NCI-H2107 (cell line): ENCODE measurements around the gene NDUFA13.

Experiments
- DNase-seq: peaks from one replicate; lab custom pipeline; 2025; lab: John Stamatoyannopoulos, UW

NDUFA13 gene

DNA sequence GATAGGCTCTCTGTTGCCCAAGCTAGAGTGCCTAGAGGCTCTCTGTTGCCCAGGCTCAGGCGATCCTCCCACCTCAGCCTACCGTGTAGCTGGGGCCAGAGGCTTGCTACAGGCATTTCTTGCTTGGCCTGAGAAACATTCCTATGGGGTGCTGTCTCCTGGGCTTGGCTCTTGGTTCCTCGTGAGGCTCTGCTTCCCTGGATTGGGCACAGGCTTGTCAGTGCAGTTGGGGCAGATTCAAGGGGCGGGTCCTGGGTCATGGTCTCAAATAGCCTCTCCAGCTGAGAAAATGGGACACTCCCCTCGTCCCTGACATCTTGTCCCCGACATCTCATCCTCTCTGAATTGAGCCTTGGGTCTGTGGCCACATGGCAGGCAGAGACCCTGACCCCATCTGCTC lies 5.6 kb upstream of the NDUFA13 start:
- DNase-seq = no peak

DNA sequence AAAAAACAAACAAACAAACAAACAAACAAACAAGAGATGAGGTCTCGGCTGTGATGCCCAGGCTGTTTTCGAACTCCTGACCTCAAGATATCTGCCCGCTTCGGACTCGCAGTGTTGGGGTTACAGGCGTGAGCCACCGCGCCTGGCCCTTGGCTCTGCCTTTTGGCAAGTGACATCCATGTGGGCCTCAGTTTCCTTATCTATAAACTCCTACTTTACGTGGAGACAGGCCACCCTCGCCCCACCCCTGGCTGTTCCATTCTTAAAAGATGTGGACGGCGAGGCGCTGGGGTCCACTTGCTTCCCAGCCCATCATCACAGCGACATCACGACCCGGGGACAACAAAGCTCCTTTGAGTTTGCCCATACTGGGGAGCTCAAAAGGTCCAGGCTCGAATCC lies 2.3 kb upstream of the NDUFA13 start:
- no peak for DNase-seq

DNA sequence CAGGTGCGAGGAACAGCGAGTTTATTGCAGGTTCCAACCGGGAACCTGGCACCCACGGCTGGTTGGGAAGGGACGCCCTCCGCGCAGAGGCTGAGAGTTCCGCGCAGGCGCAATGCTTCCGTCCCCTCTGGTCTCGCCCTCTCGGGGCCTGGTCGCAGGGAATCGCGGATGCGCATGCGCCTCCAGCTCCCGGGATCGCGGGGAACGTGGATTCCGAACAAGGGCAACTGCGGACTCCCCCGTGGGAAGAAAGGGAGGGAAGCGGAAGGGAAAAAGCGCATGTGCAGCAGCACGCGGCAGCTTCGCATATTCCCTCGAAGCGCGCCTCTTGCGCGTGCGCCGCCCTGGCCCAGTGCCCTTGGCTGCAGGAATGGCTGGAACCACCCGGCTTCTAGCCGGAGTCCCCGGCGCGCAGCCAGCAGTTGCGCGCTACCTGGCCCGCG lies 1.8 kb upstream of the NDUFA13 start:
- no peak for DNase-seq

GRCh38 chr19:19514881-19515641 lies 964 bp upstream of the NDUFA13 start, which contains the start of gene TSSK6:
Gene TSSK6, minus strand, starts transcription at chr19:19515548. Its CDS starts 121 bp downstream, at chr19:19515427.
- no peak for DNase-seq

- no peak for DNase-seq
Observed at GRCh38 chr19:19517235-19517619, 1.2 kb downstream of the NDUFA13 start.

- no peak for DNase-seq
Observed at GRCh38 chr19:19520989-19521388, 5.0 kb downstream of the NDUFA13 start.

DNA sequence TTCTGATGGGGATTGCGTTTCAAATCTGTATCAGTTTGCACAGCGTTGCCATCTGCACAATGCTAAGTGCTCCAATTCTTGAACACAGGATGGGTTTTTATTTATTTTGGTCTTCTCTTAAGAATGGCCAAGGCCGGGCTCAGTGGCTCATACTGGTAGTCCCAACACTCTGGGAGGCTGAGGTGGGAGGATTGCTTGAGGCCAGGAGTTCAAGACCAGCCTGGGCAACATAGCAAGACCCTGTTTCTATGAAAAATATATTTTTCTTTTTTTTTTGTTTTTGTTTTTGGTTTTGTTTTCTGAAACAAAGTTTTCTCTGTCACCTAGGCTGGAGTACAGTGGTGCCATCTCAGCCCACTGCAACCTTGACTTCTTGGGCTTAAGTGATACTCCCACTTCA lies 7.2 kb downstream of the NDUFA13 start:
- no peak for DNase-seq

DNA sequence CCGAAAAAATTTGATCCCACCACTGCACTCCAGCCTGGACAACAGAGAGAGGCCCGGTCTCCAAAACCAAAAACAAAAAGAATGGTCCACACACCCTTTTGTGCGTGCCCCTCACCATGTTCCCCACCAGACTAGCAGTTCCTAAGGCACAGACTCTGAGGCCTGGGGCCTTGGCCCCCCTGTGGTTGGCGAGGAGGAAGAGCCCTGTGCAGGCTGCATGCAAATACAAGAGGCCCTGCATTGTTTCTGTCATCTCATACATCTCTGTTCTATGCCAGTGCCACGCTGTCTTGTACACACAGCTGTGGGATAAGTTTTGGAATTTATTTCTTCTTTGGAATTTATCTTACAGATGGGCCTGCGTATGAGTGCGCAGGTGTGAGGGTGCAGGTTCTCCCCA lies 8.0 kb downstream of the NDUFA13 start:
- DNase-seq = no peak

DNA sequence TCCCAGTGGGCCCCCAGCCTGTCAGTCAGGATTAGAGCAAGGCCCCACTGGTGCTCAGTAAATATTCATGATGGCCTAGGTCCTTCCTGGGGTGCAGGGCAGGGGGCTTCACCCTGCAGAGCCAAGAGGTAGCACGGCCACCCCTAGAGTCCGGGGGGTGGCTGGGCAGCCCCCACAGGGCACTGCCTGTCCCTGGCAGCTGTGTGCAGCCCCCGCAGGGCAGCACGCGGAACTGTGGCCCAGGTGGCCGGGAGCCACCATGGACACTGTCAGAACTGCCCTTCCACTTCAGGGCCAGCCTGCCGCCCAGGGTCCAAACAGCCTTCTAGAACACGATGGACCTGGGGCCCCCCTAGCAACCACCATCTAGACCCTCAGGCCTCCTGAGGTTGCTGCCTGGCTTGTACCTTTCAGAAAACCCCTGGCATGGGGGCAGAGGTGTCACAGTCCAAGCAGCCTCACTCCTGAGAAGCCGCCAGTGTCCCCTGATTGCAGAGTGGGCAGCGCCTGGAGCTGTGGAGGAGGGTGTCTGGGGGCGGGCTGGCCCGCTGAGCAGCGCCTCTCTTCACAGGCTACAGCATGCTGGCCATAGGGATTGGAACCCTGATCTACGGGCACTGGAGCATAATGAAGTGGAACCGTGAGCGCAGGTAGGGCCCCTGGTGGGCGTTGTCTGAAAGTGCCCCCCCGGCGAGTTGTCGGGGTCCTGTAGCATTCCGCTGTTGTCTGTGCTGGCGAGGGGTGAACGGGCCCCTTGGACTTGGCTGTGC lies 9.8 kb downstream of the NDUFA13 start:
- no peak for DNase-seq

GRCh38 chr19:19526581-19527370 lies 10.8 kb downstream of the NDUFA13 start:
- no peak for DNase-seq

- no peak for DNase-seq
Observed at GRCh38 chr19:19527371-19527656, 11.3 kb downstream of the NDUFA13 start.

- no peak for DNase-seq
Observed at GRCh38 chr19:19527674-19528625, 11.9 kb downstream of the NDUFA13 start.

- DNase-seq = no peak
Observed at GRCh38 chr19:19528721-19529490, 12.9 kb downstream of the NDUFA13 start, which contains the start of gene YJEFN3. Gene YJEFN3, plus strand, starts transcription at chr19:19528911. Its CDS starts 22 bp downstream, at chr19:19528933.

- DNase-seq = no peak
Observed at GRCh38 chr19:19529783-19530422, 13.9 kb downstream of the NDUFA13 start.

DNA sequence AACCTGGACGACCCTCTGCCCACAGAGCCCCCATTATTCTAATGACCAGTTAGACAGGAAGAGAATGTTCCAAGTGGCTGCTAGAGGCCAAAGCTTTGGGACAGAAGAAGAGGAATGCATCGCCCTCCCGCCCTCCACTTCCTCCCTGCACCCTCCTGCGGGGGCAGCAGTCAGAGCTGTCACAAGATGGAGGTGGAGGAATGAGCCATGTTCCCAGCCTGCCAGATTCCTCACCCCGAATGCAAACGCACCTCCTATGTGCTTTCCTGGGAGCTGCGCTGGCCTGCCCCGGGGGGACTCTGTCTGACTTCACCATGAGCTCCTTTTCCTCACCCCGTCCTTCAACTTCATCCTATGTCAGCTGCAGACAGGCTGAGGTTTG lies 14.4 kb downstream of the NDUFA13 start:
- DNase-seq = no peak

DNA sequence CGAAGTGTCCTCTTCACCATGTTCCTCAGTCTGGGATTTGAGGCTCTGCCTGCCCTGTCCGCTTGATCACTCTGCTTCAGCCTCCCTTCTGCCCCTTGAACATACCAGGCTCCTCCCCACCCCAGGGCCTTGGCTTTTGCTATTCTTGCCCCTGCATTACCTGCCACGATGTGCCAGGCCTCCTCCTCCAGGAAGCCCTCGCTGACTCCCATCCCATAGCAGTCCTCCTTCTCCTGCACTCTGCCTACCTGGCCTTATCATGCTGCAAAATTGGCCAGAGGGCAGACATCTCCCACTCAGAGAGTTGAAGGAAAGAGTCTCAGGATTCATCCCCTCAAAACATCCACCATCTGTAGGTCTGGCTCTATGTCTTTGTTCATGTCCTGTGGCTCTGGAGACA lies 14.9 kb downstream of the NDUFA13 start:
- DNase-seq = no peak

DNA sequence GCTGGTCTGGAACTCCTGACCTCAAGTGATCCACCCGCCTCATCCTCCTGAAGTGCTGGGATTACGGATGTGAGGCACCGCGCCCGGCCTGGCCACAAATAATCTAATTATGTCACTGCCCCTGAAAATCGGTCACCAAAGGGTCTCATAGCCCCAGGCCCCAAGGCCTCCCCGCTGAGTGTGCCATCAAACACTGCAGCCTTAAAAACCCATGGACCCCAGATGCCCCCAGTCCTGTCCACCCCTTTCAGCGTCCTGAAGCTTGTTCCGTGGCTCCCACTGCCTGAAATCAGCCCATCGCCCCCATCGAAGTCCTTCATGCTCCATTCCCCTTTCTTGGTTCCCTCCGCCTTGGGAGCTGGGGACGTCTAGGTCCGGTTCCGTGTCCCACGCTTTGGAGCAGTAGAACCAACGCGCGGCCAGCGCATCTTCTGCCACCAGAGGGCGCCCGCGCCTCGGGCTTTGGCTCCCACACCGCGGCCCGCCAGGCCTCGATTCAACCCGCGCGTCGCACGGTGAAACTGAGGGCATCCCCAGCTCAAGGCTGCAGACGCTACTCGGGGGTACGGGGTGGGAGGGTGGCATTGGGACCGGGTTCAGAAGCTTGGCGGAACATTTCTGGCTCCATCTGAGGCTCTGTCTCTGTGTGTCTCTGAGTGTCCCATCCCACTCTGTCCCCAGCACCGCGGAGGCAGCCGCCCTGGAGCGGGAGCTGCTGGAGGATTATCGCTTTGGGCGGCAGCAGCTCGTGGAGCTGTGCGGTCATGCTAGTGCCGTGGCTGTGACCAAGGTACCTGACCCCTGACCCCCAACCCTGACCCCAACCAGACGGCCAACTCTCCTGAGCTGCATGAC lies 16.2 kb downstream of the NDUFA13 start:
- DNase-seq = peak; percentile 59

- DNase-seq = no peak
Observed at GRCh38 chr19:19532806-19533701, 17.0 kb downstream of the NDUFA13 start.
